HG03442 (cell line): ENCODE results near the gene IZUMO4.

ENCODE experiments used
- ATAC-seq: cut with Tn5 transposase; IDR thresholded peaks from one replicate; pipeline ENCODE4 v1.9.1; 2021; ENCODE audit warnings: mild to moderate bottlenecking, moderate library complexity; ENCODE audit not compliant: unreplicated experiment

The IZUMO4 gene

GRCh38 chr19:2096480-2097202 lies at the start of gene IZUMO4:
IZUMO4 (plus strand) TSS chr19:2096915; CDS start chr19:2096946, 31 bp downstream.
- peak; percentile 72 for ATAC-seq

- no peak for ATAC-seq
Observed at GRCh38 chr19:2047076-2047448, 49.7 kb upstream of the IZUMO4 start.

- ATAC-seq, result no peak
Observed at GRCh38 chr19:2047449-2048103, 49.1 kb upstream of the IZUMO4 start.

- ATAC-seq, result no peak
Observed at GRCh38 chr19:2048104-2048958, 48.4 kb upstream of the IZUMO4 start.

GRCh38 chr19:2048959-2049740 lies 47.6 kb upstream of the IZUMO4 start:
- no peak for ATAC-seq

GRCh38 chr19:2049741-2050348 lies 46.9 kb upstream of the IZUMO4 start:
- ATAC-seq, result no peak

- no peak for ATAC-seq
Observed at GRCh38 chr19:2050349-2050990, 46.2 kb upstream of the IZUMO4 start.

GRCh38 chr19:2050991-2051772 lies 45.5 kb upstream of the IZUMO4 start, which contains the start of gene MKNK2:
MKNK2 (minus strand) TSS chr19:2051244; CDS start chr19:2050851, 393 bp downstream.
- peak; percentile 52 for ATAC-seq

GRCh38 chr19:2051773-2052704 lies 44.7 kb upstream of the IZUMO4 start:
- no peak for ATAC-seq

- no peak for ATAC-seq
Observed at GRCh38 chr19:2053601-2054389, 42.9 kb upstream of the IZUMO4 start.

GRCh38 chr19:2054763-2055162 lies 42.0 kb upstream of the IZUMO4 start:
- no peak for ATAC-seq

GRCh38 chr19:2055931-2056836 lies 40.5 kb upstream of the IZUMO4 start:
- no peak for ATAC-seq

GRCh38 chr19:2056837-2057192 lies 39.9 kb upstream of the IZUMO4 start:
- no peak for ATAC-seq

GRCh38 chr19:2057484-2058469 lies 38.9 kb upstream of the IZUMO4 start:
- ATAC-seq, result no peak
